Mucosa of gallbladder (tissue), 1 donor: ENCODE data around the gene APOBEC3G. TPM values are rescaled to one million over a fixed set of nuclear protein-coding genes. Genes with fewer than 3 reads are reported as not detected.
"Not testable (repeated sequence)": the region's sequence is repeated elsewhere in the genome, so short reads cannot be mapped to it uniquely, and the experiment has no call there.

Experiments
- DNase-seq: peaks from one replicate; pipeline ENCODE4 v3.0.0-alpha.2; 2020; ENCODE audit warnings: low spot score
- total RNA-seq: library from RNA; stranded (reverse); gene quantifications from one replicate; pipeline ENCODE4 v1.2.1, GENCODE V29; 2021
- donor health status: DM: no; HTN: no; CAD: no.

Gene APOBEC3G
- total RNA-seq = 7.7 TPM

DNA sequence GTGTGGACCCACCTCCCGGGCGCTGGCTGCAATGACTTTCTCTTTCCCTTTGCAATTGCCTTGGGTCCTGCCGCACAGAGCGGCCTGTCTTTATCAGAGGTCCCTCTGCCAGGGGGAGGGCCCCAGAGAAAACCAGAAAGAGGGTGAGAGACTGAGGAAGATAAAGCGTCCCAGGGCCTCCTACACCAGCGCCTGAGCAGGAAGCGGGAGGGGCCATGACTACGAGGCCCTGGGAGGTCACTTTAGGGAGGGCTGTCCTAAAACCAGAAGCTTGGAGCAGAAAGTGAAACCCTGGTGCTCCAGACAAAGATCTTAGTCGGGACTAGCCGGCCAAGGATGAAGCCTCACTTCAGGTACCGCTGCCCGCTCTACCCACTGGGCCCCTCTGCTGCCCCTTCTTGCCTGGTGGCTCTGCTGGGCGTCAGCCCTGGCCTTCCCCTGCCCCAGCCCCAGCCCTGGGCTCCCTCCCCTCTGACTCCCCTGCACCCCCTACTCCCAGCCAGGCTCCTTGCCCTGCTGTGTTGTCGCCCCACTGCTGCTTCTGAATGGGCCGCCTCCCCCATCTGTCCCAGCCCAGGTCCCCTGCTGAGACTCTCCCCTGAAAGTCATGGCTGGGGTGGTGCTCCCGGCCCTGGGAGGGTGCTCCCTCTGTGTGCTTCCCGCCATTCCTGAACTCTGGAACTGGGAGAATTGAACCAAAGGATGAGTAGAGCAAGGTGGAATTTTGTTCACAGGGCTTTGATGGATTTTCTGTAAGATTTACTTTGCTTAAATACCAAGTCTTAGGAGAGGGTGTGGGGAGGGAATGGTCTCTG, at the start of gene APOBEC3G:
TSS of gene APOBEC3G (plus strand) at position 250 of the 815 bp plus-strand sequence. CDS start at position 337, 87 bp downstream.
- DNase-seq = peak; percentile 43

DNA sequence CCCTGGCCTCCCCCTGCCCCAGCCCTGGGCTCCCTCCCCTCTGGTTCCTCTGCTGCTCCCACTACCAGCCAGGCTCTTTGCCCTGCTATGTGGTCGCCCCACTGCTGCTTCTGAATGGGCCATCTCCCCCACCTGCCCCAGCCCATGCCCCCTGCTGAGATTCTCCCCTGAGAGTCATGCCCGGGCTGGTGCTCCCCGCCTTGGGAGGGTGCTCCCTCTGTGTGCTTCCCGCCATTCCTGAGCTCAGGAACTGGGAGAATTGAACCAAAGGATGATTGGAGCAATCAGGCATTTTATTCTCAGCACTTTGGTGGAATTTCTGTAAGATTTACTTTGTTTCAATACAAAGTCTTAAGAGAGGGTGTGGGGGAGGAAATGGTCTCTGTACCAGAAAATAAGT, 49.4 kb upstream of the APOBEC3G start:
- no peak for DNase-seq

DNA sequence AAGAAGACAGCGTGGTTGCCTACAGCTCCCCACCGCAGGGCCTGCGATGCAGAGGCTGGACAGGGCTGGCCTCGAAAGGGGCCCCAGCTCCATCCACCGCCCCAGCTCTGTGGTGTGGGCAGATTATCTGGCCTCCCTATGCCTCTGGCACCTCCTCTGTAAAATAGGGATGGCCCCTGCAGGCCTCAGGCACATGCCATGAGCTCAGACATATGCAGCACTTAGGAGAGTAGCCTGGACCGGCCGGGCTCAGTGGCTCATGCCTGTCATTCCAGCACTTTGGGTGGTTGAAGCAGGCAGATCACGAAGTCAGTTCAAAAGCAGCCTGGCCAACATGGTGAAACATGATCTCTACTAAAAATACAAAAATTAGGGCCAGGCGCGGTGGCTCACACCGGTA, 48.8 kb upstream of the APOBEC3G start:
- no peak for DNase-seq

DNA sequence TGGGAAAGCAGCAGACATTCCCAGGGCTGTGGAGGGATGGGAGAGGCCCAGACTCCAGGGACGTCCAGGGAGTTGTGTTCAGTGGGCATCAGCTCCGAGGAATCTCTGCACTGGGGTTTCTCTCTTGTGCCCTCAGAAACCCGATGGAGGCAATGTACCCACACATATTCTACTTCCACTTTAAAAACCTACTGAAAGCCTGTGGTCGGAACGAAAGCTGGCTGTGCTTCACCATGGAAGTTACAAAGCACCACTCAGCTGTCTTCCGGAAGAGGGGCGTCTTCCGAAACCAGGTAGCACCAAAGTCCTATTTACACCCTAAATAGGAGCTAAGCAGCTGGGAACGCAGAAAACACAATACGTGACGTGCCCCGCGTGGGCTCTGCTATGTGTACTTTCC, 47.8 kb upstream of the APOBEC3G start:
- DNase-seq = no peak

DNA sequence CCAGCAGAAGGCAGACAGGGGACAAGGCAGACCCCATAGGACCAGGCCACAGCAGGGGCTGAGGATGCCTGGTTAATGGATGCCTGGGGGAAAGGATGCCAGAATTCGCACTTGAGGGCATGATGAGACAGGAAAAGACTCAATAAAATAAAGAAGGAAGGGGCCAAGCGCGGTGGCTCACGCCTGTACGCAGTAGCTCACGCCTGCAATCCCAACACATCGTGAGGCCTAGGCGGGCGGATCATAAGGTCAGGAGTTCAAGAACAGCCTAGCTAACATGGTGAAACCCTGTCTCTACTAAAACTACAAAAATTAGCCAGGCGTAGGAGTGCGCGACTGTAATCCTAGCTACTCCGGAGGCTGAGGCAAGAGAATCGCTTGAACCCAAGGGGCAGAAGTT, 46.4 kb upstream of the APOBEC3G start:
- no peak for DNase-seq

DNA sequence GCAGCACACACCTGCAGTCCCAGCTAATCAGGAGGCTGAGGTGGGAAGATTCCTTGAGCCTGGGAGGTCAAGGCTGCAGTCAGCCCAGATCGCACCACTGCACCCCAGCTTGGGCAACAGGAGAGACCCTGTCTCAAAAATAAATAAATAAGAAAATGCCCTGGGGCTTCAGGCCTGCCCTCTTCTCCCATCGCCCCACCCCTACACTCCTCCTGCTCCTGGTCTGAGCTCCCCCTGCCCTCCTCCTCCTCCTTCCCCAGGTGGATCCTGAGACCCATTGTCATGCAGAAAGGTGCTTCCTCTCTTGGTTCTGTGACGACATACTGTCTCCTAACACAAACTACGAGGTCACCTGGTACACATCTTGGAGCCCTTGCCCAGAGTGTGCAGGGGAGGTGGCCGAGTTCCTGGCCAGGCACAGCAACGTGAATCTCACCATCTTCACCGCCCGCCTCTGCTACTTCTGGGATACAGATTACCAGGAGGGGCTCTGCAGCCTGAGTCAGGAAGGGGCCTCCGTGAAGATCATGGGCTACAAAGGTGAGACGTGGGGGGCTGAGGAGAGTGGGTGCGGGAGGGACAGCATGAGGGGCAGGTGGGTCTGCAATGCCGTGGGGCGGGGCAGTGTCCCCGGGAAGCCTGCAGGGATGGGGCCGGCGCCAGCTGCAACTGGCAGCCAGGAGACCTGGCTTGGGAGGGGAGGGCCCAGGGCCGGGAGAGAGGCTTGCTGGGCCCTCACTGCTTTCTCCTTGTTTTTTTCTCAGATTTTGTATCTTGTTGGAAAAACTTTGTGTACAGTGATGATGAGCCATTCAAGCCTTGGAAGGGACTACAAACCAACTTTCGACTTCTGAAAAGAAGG, 45.4 kb upstream of the APOBEC3G start:
- not testable (repeated sequence) for DNase-seq

DNA sequence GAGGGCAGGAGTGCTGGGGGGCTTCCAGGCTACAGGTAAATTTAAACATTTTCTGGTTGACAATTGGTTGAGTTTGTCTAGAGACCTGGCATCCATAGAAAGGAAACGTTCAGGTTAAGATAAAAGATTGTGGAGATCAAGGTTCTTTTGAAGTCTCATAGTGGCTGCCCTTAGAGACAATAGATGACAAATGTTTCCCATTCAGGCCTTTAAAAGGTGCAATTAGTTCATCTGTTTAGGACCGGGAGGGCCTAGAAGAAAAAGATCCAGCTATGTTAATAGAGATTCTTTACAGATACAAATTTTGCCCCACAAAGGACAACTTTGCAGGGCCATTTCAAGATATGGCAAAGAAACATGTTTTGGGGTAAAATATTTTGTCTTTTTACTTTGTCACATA, 40.0 kb upstream of the APOBEC3G start:
- DNase-seq = not testable (repeated sequence)

DNA sequence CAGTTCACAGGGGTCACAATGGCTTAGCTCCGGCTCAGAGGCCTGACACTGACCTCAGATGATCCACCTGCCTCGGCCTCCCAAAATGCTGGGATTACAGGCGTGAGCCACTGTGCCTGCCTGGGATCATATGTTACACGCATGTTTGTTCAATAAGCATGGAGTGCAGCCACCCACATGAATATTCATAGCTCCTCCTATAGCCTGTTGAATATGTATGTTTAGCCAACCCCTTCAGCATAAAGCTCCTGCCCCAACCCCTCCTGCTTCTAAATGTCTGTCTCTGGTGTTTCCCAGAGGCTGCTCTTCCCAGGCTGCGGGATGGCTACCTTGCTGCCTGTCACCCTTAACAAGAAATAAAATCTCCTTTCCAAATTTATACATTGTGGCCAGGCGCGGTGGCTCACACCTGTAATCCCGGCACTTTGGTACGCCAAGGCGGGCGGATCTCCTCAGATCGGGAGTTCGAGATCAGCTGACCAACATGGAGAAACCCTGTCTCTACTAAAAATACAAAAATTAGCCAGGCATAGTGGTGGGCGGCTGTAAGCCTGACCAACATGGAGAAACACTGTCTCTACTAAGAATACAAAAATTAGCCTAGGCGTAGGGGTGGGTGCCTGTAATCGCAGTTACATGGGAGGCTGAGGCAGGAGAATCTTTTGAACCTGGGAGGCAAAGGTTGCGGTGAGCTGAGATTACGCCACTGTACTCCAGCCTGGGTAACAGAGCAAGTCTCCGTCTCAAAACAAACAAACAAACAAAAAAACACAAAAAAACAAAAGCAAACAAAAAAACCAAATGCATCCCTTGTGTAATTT, 37.6 kb upstream of the APOBEC3G start:
- DNase-seq = no peak

DNA sequence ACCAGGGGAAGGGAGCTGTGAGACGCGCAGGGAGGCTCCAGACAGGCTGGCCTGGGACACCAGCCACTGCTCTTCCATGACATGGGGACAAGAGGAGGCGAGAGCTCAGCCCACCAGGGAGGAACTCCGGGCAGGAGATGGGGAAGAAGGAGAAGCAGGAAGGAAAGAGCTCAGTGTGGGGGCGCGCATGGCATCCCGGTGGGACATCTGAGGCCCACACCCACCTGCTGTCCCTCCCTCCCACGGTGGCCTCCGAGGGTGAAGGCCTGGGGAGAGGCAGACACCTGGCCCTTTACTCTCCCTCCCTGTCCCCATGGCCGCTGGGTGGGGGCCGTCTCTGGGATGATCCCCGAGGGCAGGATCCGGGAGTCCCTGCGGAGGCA, 36.9 kb upstream of the APOBEC3G start:
- DNase-seq = not testable (repeated sequence)

DNA sequence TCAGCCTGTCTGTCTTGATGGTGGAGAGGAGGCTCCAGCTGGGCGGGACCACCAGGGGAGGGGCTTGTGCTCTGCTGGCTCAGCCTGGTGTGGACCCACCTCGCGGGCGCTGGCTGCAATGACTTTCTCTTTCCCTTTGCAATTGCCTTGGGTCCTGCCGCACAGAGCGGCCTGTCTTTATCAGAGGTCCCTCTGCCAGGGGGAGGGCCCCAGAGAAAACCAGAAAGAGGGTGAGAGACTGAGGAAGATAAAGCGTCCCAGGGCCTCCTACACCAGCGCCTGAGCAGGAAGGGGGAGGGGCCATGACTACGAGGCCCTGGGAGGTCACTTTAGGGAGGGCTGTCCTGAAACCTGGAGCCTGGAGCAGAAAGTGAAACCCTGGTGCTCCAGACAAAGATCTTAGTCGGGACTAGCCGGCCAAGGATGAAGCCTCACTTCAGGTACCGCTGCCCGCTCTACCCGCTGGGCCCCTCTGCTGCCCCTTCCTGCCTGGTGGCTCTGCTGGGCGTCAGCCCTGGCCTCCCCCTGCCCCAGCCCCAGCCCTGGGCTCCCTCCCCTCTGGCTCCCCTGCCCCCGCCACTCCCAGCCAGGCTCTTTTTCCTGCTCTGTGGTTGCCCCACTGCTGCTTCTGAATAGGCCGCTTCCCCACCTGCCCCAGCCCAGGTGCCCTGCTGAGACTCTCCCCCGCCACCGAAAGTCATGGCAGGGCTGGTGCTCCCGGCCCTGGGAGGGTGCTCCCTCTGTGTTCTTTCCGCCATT, 36.4 kb upstream of the APOBEC3G start, which contains the start of gene APOBEC3F:
TSS of gene APOBEC3F (plus strand) at position 327 of the 759 bp plus-strand sequence. CDS start at position 424, 97 bp downstream.
- DNase-seq = peak; percentile 51

DNA sequence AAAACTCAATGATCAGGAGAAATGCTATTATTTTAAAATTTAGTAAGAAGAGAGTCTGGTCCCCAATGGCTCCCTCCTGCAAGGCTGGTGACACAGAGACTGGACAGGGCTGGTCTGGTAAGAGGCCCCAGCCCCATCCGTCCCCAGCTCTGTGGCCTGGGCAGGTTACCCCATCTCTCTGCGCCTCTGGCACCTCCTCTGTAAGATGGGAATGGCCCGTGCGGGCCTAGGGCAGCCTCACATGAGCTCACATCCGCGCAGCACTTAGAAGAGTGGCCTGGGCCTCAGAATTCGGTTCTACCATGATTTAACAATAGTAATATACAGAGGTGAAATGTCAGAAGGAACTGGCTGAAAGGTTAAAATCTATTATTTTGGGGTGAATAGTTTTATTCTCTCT, 35.2 kb upstream of the APOBEC3G start:
- no peak for DNase-seq

DNA sequence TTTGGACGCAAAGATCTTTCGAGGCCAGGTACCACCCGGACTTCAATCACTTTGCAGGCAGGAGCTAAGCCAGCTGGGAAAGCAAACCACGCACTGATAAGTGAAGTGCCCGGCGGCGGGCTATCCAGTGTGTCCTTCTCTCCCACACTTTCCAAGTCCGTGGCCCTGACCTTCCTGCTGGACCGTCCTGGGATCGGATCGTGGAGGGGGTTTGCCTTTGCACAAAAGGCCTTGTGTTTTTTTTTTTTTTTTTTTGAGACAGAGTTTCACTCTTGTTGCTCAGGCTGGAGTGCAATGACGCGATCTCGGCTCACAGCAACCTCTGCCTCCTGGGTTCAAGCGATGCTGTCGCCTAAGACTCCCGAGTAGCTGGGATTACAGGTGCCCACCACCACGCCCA, 34.0 kb upstream of the APOBEC3G start:
- not testable (repeated sequence) for DNase-seq

DNA sequence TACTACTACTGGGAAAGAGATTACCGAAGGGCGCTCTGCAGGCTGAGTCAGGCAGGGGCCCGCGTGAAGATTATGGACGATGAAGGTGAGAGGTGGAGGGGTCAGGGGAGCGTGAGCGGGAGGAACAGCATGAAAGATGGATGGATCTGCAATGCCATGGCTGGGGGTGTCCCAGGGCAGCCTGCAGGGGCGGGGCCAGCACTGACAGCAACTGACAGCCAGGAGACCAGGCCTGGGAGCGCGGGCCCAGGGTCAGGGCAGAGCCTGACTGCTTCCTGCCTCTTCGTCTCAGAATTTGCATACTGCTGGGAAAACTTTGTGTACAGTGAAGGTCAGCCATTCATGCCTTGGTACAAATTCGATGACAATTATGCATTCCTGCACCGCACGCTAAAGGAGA, 31.9 kb upstream of the APOBEC3G start:
- not testable (repeated sequence) for DNase-seq

DNA sequence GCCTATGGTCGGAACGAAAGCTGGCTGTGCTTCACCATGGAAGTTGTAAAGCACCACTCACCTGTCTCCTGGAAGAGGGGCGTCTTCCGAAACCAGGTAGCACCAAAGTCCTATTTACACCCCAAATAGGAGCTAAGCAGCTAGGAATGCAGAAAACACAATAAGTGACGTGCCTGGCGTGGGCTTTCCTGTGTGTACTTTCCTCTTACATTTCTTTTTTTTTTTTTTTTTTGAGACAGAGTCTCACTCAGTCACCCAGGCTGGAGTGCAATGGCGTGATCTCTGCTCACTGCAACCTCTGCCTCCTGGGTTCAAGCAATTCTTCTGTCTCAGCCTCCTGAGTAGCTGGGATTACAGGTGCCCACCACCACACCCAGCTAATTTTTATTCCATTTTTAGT, 27.6 kb upstream of the APOBEC3G start:
- DNase-seq = not testable (repeated sequence)

DNA sequence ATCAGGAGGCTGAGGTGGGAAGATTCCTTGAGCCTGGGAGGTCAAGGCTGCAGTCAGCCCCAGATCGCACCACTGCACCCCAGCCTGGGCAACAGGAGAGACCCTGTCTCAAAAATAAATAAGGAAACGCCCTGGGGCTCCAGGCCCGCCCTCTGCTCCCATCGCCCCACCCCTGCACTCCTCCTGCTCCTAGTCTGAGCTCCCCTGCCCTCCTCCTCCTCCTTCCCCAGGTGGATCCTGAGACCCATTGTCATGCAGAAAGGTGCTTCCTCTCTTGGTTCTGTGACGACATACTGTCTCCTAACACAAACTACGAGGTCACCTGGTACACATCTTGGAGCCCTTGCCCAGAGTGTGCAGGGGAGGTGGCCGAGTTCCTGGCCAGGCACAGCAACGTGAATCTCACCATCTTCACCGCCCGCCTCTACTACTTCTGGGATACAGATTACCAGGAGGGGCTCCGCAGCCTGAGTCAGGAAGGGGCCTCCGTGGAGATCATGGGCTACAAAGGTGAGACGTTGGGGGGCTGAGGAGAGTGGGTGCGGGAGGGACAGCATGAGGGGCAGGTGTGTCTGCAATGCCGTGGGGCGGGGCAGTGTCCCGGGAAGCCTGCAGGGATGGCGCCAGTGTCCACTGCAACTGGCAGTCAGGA, 25.1 kb upstream of the APOBEC3G start:
- not testable (repeated sequence) for DNase-seq

DNA sequence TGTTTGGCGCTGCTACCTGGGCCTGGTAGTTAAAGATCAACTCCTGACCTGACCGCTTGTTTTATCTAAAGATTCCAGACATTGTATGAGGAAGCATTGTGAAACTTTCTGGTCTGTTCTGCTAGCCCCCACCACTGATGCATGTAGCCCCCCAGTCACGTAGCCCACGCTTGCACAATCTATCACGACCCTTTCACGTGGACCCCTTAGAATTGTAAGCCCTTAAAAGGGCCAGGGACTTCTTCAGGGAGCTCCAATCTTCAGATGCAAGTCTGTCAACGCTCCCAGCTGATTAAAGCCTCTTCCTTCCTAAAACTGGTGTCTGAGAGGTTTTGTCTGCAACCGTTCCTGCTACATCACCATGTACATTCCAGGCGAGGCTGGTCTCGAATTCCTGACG, 21.4 kb upstream of the APOBEC3G start:
- DNase-seq = no peak

DNA sequence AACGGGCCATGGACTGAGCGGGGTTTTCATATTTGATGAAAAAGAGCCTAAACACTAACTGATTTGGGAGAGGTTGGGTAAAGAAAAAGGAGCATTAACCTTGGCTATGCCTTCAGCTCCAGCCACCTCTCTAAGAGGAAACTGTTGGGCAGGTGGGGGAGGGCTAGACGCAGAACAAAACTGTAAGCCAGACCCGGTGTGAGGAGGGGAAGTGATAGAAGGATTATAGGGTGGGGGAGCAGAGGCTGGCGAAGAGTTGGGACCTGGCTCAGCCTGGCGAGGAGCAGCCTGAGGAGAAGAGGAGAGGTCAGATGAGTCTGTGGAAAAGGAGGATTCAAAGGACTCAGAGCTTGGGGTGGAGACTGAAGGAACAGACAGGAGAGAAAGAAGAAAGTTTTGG, 15.8 kb upstream of the APOBEC3G start:
- not testable (repeated sequence) for DNase-seq

DNA sequence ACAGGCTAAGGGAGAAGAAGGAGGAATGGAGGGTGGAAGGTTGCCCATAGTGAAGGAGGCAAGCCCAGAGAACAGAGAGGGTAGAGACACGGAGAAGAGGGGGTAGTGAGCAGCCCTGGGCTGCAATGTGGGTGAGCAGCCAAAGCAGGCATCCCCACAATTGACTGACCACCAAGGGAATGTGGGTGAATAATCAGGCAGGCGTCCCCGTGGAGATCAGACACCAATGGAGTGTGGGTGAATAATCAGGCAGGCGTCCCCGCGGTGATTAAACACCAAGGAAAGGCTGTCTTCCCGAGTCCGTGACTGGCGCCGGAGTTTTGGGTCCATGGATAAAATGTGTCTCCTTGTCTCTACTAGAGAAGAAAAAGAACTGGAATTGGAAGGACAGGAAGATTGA, 15.1 kb upstream of the APOBEC3G start:
- DNase-seq = not testable (repeated sequence)

DNA sequence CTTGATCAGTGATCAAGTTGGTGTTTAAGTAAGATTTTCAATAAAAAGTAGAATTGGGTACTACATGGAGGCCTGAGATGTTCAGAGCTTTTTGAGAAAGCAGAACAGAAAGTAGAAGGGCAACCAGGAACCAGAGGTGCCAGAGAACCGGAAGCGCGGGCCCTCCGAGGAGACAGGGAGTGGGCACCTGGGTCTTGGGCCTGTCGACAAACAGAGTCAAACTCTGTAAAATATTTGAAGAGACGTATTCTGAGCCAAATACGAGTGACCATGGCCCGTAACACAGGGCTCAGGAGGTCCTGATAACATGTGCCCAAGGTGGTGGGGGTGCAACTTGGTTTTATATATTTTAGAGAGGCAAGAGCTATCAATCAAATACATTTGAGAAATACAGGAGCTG, 13.2 kb upstream of the APOBEC3G start:
- not testable (repeated sequence) for DNase-seq
